Ishikawa (cell line): ENCODE results near the gene CSNK2B.

ENCODE experiments used
- CEBPB ChIP-seq: IDR thresholded peaks from 2 replicates; pipeline ENCODE4 v1.6.1; 2012
- EGR1 ChIP-seq: IDR thresholded peaks from 2 replicates; pipeline ENCODE4 v1.6.1; 2012
- EP300 ChIP-seq: IDR thresholded peaks from 2 replicates; pipeline ENCODE4 v1.6.1; 2012; ENCODE audit warnings: borderline replicate concordance
- FOXM1 ChIP-seq: IDR thresholded peaks from 2 replicates; pipeline ENCODE4 v1.6.1; 2012; ENCODE audit warnings: low read depth, borderline replicate concordance
- RAD21 ChIP-seq: IDR thresholded peaks from 2 replicates; pipeline ENCODE4 v1.6.1; 2012; ENCODE audit warnings: low read depth
- REST ChIP-seq: IDR thresholded peaks from 2 replicates; pipeline ENCODE4 v1.6.1; 2012; ENCODE audit warnings: low read depth, mild to moderate bottlenecking
- TAF1 ChIP-seq: IDR thresholded peaks from 2 replicates; pipeline ENCODE4 v1.6.1; 2012; ENCODE audit warnings: low read depth, mild to moderate bottlenecking
- TCF12 ChIP-seq: IDR thresholded peaks from 2 replicates; pipeline ENCODE4 v1.6.1; 2012; ENCODE audit warnings: low read depth
- TEAD4 ChIP-seq: IDR thresholded peaks from 2 replicates; pipeline ENCODE4 v1.6.1; 2012
- YY1 ChIP-seq: IDR thresholded peaks from 2 replicates; pipeline ENCODE4 v1.6.1; 2012; ENCODE audit warnings: low read depth
- ZBTB7A ChIP-seq: IDR thresholded peaks from 2 replicates; pipeline ENCODE4 v1.6.1; 2012; ENCODE audit warnings: low read depth
- TF ChIP-seq, protein P1 (sequence below): IDR thresholded peaks from 2 replicates; pipeline ENCODE4 v1.6.1; 2012

Gene CSNK2B

GRCh38 chr6:31686483-31686882 lies 20.6 kb downstream of the CSNK2B start:
- TF ChIP-seq TAF1 = no peak
- TF ChIP-seq TCF12 = no peak
- no peak for TF ChIP-seq ZBTB7A
- TF ChIP-seq TEAD4 = no peak
- no peak for TF ChIP-seq REST

DNA sequence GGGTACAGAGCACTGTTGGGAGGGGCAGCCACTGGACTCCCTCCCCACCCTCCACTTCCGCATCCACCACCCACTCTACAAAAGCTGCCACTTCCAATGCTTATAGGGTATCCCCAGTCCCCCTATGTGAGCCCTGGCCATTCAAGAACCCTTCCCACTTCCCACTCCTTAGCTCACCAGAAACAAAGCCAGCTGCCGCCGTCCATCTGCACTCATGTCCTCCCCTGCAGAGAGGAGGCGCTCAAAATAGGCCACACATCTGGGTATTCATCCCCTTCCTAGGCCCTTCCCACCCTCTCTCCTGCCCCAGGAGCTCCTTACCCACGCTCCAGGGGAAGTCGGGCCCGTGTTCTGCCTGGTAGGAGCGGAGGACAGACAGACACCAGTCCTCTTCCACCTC lies 21.4 kb downstream of the CSNK2B start:
- TF ChIP-seq TEAD4 = no peak
- TF ChIP-seq REST = no peak
- TF ChIP-seq TAF1 = no peak

GRCh38 chr6:31687860-31688693 lies 22.2 kb downstream of the CSNK2B start:
- TF ChIP-seq TCF12 (no peak), EGR1 (no peak)

- no peak for TF ChIP-seq YY1
Measured at GRCh38 chr6:31689249-31690110, 23.6 kb downstream of the CSNK2B start.

DNA sequence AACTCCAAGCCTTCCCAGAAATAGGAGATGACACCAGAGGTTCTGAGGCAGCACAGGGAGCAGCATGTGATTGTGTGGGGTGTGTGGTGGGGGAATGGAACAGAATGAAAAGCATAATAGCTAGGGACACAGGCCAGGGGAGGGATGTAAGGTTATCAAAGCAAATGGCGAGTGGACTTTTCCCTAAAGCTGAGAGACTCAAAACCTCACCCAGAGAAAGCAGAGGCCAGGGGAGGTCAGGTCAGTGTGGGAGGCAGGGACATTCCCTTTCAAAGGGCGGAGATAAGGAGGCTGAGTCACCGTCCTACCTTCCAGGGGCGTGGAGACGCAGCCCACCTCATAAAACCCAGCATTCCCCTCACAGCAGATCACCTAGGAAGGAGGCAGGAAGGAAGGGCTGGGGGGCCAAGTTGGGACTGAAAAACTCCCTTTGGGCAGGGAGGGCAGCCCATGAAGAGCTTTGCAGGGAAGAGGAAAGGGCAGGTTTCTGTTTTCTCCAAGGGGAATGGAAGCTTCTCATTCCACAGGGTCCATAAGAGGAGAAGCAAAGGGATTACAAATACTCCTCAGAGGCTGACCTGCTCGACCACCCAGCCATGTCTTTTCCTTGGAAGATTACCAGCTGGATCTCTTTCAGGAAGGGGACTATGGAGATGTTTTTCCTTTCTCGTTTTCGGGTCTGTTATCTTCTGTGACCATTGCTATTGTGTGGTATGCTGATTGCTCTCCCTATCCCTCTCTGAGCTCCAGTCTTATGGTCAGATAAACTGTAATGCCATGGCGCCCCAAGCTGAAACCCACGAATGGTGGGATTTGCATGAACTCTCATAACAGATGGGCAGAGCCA lies 24.6 kb downstream of the CSNK2B start:
- TF ChIP-seq FOXM1 (no peak), ZBTB7A (no peak), EP300 (no peak)
- TF ChIP-seq, protein P1, sequence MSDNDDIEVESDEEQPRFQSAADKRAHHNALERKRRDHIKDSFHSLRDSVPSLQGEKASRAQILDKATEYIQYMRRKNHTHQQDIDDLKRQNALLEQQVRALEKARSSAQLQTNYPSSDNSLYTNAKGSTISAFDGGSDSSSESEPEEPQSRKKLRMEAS = no peak

DNA sequence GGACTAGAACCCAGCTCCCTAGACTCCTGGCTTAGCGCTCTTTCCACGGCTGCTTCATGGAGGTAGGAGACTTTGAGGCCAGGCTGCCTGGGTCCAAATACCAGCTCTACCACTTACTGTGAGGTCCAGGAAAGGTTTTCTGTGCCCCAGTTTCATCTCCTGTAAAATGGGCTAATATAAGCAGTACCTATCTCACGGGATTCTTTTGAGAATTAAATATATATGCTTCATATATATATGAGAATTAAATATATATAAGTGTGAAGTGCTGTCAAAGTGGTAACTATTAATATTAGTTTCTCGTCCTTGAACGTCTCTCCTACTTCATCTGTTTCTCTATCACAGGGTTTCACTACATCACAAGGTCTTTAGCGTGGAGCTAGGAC lies 25.2 kb downstream of the CSNK2B start:
- no peak for TF ChIP-seq REST
- no peak for TF ChIP-seq TAF1
- TF ChIP-seq CEBPB = no peak
- no peak for TF ChIP-seq EGR1
- TF ChIP-seq RAD21 = no peak
- TF ChIP-seq, protein P1 = no peak
- no peak for TF ChIP-seq TCF12
